K562 (cell line): ENCODE measurements around the gene RAB5A. TPM values are rescaled to one million over a fixed set of nuclear protein-coding genes. Genes with fewer than 3 reads are reported as not detected.
A peak's percentile ranks its signal among the peaks of the same experiment; 100 is the strongest.

Experiments used
- ASH1L ChIP-seq: fragments of 450-650 bp; IDR thresholded peaks from 2 replicates; pipeline ENCODE4 v1.6.1; 2018; ENCODE audit warnings: borderline replicate concordance, mild to moderate bottlenecking, low read depth; ENCODE audit not compliant: partially characterized antibody
- E4F1 ChIP-seq: fragments of 250-450 bp; sonication (Bioruptor Pico); IDR thresholded peaks from 2 replicates; pipeline ENCODE4 v1.5.0; 2021; ENCODE audit warnings: mild to moderate bottlenecking, borderline replicate concordance
- EP400 ChIP-seq: fragments of 450-650 bp; IDR thresholded peaks from 2 replicates; pipeline ENCODE4 v1.6.1; 2017; ENCODE audit warnings: antibody characterized with exemption, mild to moderate bottlenecking, moderate library complexity
- HMG20B ChIP-seq: fragments of 250-450 bp; sonication (Bioruptor Pico); IDR thresholded peaks from 2 replicates; pipeline ENCODE4 v1.5.0; 2021; ENCODE audit warnings: mild to moderate bottlenecking
- MCM5 ChIP-seq: fragments of 450-650 bp; IDR thresholded peaks from 2 replicates; pipeline ENCODE4 v1.6.1; 2016; ENCODE audit warnings: low read depth
- MCM7 ChIP-seq, 2 experiments: fragments of 450-650 bp; IDR thresholded peaks; 2 replicates each; pipeline ENCODE4 v1.6.1; 2016 to 2018
- MED1 ChIP-seq: sonication (generic); formaldehyde crosslinking; IDR thresholded peaks from 2 replicates; pipeline ENCODE4 v1.8.1; 2023; ENCODE audit warnings: missing genetic modification reagents, borderline replicate concordance
- NFRKB ChIP-seq: fragments of 450-650 bp; IDR thresholded peaks from 2 replicates; pipeline ENCODE4 v1.6.1; 2016; ENCODE audit warnings: low read depth
- NFYB ChIP-seq: IDR thresholded peaks from 2 replicates; pipeline ENCODE4 v1.6.1; 2011; ENCODE audit warnings: mild to moderate bottlenecking, moderate library complexity; ENCODE audit not compliant: insufficient read length; ENCODE audit errors: extremely low read depth
- PHF8 ChIP-seq: fragments of 200-600 bp; sonication (generic); IDR thresholded peaks from 2 replicates; pipeline ENCODE4 v1.6.1; 2012; ENCODE audit warnings: mixed run types, mild to moderate bottlenecking, inconsistent platforms, low read length, moderate library complexity, borderline replicate concordance
- SIN3B ChIP-seq: fragments of 450-650 bp; IDR thresholded peaks from 2 replicates; pipeline ENCODE4 v1.6.1; 2017; ENCODE audit warnings: low read depth, mild to moderate bottlenecking, moderate library complexity
- SRSF7 ChIP-seq: fragments of 200-400 bp; formaldehyde crosslinking; optimal IDR thresholded peaks from 2 replicates; pipeline ENCODE3; 2017; ENCODE audit warnings: mild to moderate bottlenecking, low read depth, low read length
- TAF7 ChIP-seq: fragments of 450-650 bp; IDR thresholded peaks from 2 replicates; pipeline ENCODE4 v1.6.1; 2016; ENCODE audit warnings: missing genetic modification characterization, missing compliant biosample characterization
- ZBTB11 ChIP-seq, 3 experiments: fragments of 200-800 bp in 1 of 3; fragments of 250-450 bp in 1 of 3; fragments of 450-650 bp in 1 of 3; sonication (Bioruptor Pico) in 1 of 3; sonication (Bioruptor generic) in 1 of 3; formaldehyde crosslinking in 1 of 3; IDR thresholded peaks; 2 replicates each; pipeline versions ENCODE4 v1.6.1 to v1.8.0; 2016 to 2022; ENCODE audit warnings: mild to moderate bottlenecking in 2 of 3, missing genetic modification characterization in 2 of 3, missing compliant biosample characterization in 1 of 3, moderate library complexity in 1 of 3
- ZNF232 ChIP-seq: sonication (generic); formaldehyde crosslinking; IDR thresholded peaks from 2 replicates; pipeline ENCODE4 v1.8.0; 2022; ENCODE audit warnings: mild to moderate bottlenecking, missing genetic modification reagents
- polyA plus RNA-seq, 8 experiments: library from polyadenylated mRNA; depleted of rRNA in 4 of 8; stranded (reverse) in 5 of 8; unstranded in 3 of 8; fragments of >200 nt; fragmentation: Nextera tagmentation in 2 of 8; fragmentation: Illumina TruSeq in 1 of 8; extraction: Ambion mirVana in 2 of 8; extraction: Trizol in 1 of 8; gene quantifications; 2 replicates each; pipeline versions ENCODE4 v1.2.1 to v1.2.3, GENCODE V29; 2011 to 2014; ENCODE audit warnings: inconsistent platforms in 1 of 8, missing spikeins in 1 of 8
- total RNA-seq, 7 experiments: library from RNA; depleted of rRNA in 6 of 7; stranded (reverse); fragments of >200 nt in 6 of 7; fragmentation: Illumina TruSeq in 2 of 7; extraction: Trizol in 2 of 7; gene quantifications; 2 replicates each; pipeline versions ENCODE4 v1.2.1 to v1.2.3, GENCODE V29; 2011 to 2021; ENCODE audit warnings: low replicate concordance in 1 of 7
- TF ChIP-seq, protein P1 (sequence below): fragments of 250-450 bp; sonication (Bioruptor Pico); IDR thresholded peaks from 2 replicates; pipeline ENCODE4 v1.8.0; 2021; ENCODE audit warnings: borderline replicate concordance, mild to moderate bottlenecking, moderate library complexity; ENCODE audit not compliant: poor library complexity, severe bottlenecking
- TF ChIP-seq, protein P2 (sequence below): fragments of 250-450 bp; sonication (Bioruptor Pico); IDR thresholded peaks from 2 replicates; pipeline ENCODE4 v1.4.0; 2020; ENCODE audit warnings: mild to moderate bottlenecking, moderate library complexity

The RAB5A gene
- total and polyA plus RNA-seq, 9 of the 15 experiments (the other 6 are each of a cell fraction or from before 2014, with no cell fraction given): 28.3 to 64.2 (median 49.0) TPM

- TF ChIP-seq E4F1 (CRISPR knock-in tag) (no peak), PHF8 (peak; percentile 84; the same call in 1 of the 2 replicates), MCM7 (IDR thresholded peaks at IDR 0.05) (no peak), NFYB (no peak), MED1 (CRISPR knock-in tag) (no peak), SIN3B (0 out of 2 replicates have a peak, but pooled peaks have one; percentile 38), MCM5 (no peak), ASH1L (no peak), EP400 (peak; percentile 99), ZBTB11 (CRISPR knock-in tag; IDR thresholded peaks at IDR 0.05) (peak; percentile 83 to 97 (median 88); a peak in 5 of 6 replicates), NFRKB (0 out of 2 replicates have a peak, but pooled peaks have one; percentile 22), HMG20B (CRISPR knock-in tag) (no peak), ZNF232 (CRISPR knock-in tag) (no peak), SRSF7 (no peak), TAF7 (tag) (peak; percentile 44; the same call in 1 of the 2 replicates)
- TF ChIP-seq, protein P1, sequence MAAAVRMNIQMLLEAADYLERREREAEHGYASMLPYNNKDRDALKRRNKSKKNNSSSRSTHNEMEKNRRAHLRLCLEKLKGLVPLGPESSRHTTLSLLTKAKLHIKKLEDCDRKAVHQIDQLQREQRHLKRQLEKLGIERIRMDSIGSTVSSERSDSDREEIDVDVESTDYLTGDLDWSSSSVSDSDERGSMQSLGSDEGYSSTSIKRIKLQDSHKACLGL: peak; percentile 34
- TF ChIP-seq, protein P2, sequence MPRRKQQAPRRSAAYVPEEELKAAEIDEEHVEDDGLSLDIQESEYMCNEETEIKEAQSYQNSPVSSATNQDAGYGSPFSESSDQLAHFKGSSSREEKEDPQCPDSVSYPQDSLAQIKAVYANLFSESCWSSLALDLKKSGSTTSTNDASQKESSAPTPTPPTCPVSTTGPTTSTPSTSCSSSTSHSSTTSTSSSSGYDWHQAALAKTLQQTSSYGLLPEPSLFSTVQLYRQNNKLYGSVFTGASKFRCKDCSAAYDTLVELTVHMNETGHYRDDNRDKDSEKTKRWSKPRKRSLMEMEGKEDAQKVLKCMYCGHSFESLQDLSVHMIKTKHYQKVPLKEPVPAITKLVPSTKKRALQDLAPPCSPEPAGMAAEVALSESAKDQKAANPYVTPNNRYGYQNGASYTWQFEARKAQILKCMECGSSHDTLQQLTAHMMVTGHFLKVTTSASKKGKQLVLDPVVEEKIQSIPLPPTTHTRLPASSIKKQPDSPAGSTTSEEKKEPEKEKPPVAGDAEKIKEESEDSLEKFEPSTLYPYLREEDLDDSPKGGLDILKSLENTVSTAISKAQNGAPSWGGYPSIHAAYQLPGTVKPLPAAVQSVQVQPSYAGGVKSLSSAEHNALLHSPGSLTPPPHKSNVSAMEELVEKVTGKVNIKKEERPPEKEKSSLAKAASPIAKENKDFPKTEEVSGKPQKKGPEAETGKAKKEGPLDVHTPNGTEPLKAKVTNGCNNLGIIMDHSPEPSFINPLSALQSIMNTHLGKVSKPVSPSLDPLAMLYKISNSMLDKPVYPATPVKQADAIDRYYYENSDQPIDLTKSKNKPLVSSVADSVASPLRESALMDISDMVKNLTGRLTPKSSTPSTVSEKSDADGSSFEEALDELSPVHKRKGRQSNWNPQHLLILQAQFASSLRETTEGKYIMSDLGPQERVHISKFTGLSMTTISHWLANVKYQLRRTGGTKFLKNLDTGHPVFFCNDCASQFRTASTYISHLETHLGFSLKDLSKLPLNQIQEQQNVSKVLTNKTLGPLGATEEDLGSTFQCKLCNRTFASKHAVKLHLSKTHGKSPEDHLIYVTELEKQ: no peak
These were observed at the start of gene RAB5A (continued) for GRCh38 chr3:19946832-19947548.
